Endothelial cell of umbilical vein (primary cell): ENCODE results near the gene MYO6. TPM values are rescaled to one million over a fixed set of nuclear protein-coding genes. Genes with fewer than 3 reads are reported as not detected.
"Not testable (repeated sequence)": the region's sequence is repeated elsewhere in the genome, so short reads cannot be mapped to it uniquely, and the experiment has no call there.

Experiments used
- BruUV-seq: library from RNA; stranded (reverse); fragments of 400-500 nt; replicated peaks from 2 replicates; lab custom pipeline; 2021; lab: Mats Ljungman, UMichigan
- CTCF ChIA-PET: fragments of 300-600, 350-600 bp; sonication (Branson Sonifier 250); formaldehyde crosslinking; loops from one replicate; lab custom pipeline; 2021; ENCODE audit warnings: antibody characterized with exemption, inconsistent platforms; lab: Charles Lee
- POLR2A ChIA-PET: fragments of 300-600, 350-600 bp; sonication (Branson Sonifier 250); formaldehyde crosslinking; loops from one replicate; lab custom pipeline; 2021; ENCODE audit warnings: antibody characterized with exemption, inconsistent platforms; lab: Charles Lee
- DNase-seq: peaks from one replicate; pipeline ENCODE4 v3.0.0-alpha.2; 2011; ENCODE audit warnings: low read depth, low spot score
- FAIRE-seq: peaks from 2 replicates; lab custom pipeline; 2011; peaks lifted over from hg19 to GRCh38; lab: Jason Lieb, UNC
- H2AFZ ChIP-seq: 2 replicates; pipeline ENCODE4 v1.6.0; 2012; ENCODE audit warnings: low read depth, low read length, control low read depth, inconsistent platforms
- H3K27ac ChIP-seq: 2 replicates; pipeline ENCODE4 v1.5.1; 2011; ENCODE audit warnings: low read depth, mild to moderate bottlenecking, control low read depth, low read length, moderate library complexity; ENCODE audit not compliant: insufficient read depth
- H3K27me3 ChIP-seq, 2 experiments: 2 replicates each; pipeline versions ENCODE4 v1.6.0 to v1.6.1; 2011; ENCODE audit warnings: low read length in 2 of 2, mixed read lengths in 1 of 2; ENCODE audit not compliant: control insufficient read depth in 2 of 2, insufficient read depth in 2 of 2
- H3K36me3 ChIP-seq, 2 experiments: 2 replicates in 1 of 2; 3 replicates in 1 of 2; pipeline ENCODE4 v1.5.1; 2011; ENCODE audit warnings: low read length in 2 of 2, mild to moderate bottlenecking in 1 of 2, moderate library complexity in 1 of 2; ENCODE audit not compliant: control insufficient read depth in 2 of 2, insufficient read depth in 2 of 2; ENCODE audit errors: extremely low read depth in 1 of 2
- H3K4me1 ChIP-seq: 3 replicates; pipeline ENCODE4 v1.5.1; 2011; ENCODE audit warnings: mild to moderate bottlenecking, low read length; ENCODE audit not compliant: control insufficient read depth, insufficient read depth; ENCODE audit errors: extremely low read depth
- H3K4me2 ChIP-seq: 2 replicates; pipeline ENCODE4 v1.6.1; 2011; ENCODE audit warnings: low read length, control low read depth, mixed read lengths; ENCODE audit not compliant: insufficient read depth
- H3K4me3 ChIP-seq, 3 experiments: fragments of 200-600 bp in 1 of 3; sonication (generic), shearing (Covaris generic) in 1 of 3; replicated peaks in 1 of 3; 2 replicates each; pipeline ENCODE4 v1.5.1; 2011 to 2016; ENCODE audit warnings: control low read depth in 3 of 3, low read length in 3 of 3, mild to moderate bottlenecking in 2 of 3, inconsistent platforms in 1 of 3, low read depth in 1 of 3, moderate library complexity in 1 of 3; ENCODE audit not compliant: insufficient read depth in 1 of 3
- H3K79me2 ChIP-seq: 2 replicates; pipeline ENCODE4 v1.6.0; 2012; ENCODE audit warnings: low read length, inconsistent platforms; ENCODE audit not compliant: control insufficient read depth, insufficient read depth
- H3K9ac ChIP-seq: replicated peaks from 2 replicates; pipeline ENCODE3; 2011; ENCODE audit warnings: low read length, control low read depth; ENCODE audit not compliant: insufficient read depth; ENCODE audit errors: extremely low read depth
- H3K9me1 ChIP-seq: replicated peaks from 3 replicates; pipeline ENCODE4 v1.6.0; 2011; ENCODE audit warnings: mild to moderate bottlenecking, low read length; ENCODE audit not compliant: control insufficient read depth, insufficient read depth; ENCODE audit errors: extremely low read depth
- H3K9me3 ChIP-seq: replicated peaks from 2 replicates; pipeline ENCODE4 v1.5.1; 2012; ENCODE audit warnings: low read length, inconsistent platforms; ENCODE audit not compliant: control insufficient read depth, insufficient read depth
- H4K20me1 ChIP-seq: replicated peaks from 2 replicates; pipeline ENCODE3; 2011; ENCODE audit warnings: mild to moderate bottlenecking, low read length; ENCODE audit not compliant: control insufficient read depth, insufficient read depth; ENCODE audit errors: extremely low read depth
- CTCF ChIP-seq, 2 donors: IDR thresholded peaks; 1 replicate in 1 of 2; 2 replicates in 1 of 2; pipeline ENCODE4 v1.5.1; 2011; ENCODE audit warnings: low read length in 2 of 2, mild to moderate bottlenecking in 2 of 2, moderate library complexity in 2 of 2, control low read depth in 1 of 2, inconsistent platforms in 1 of 2, low read depth in 1 of 2; ENCODE audit not compliant: insufficient read depth in 1 of 2; ENCODE audit errors: extremely low read depth in 1 of 2
- EZH2 ChIP-seq: IDR thresholded peaks from 2 replicates; pipeline ENCODE4 v1.6.1; 2012; ENCODE audit warnings: borderline replicate concordance, low read depth, mild to moderate bottlenecking, moderate library complexity, low read length, inconsistent platforms; ENCODE audit not compliant: severe bottlenecking
- FOS ChIP-seq: IDR thresholded peaks from 2 replicates; pipeline ENCODE4 v1.6.1; 2011; ENCODE audit warnings: mild to moderate bottlenecking, low read length, moderate library complexity, borderline replicate concordance; ENCODE audit not compliant: insufficient read depth
- GATA2 ChIP-seq: IDR thresholded peaks from 2 replicates; pipeline ENCODE4 v1.7.0; 2011; ENCODE audit warnings: low read depth, mild to moderate bottlenecking, moderate library complexity, mixed read lengths, low read length; ENCODE audit not compliant: insufficient read length, insufficient read depth
- JUN ChIP-seq: IDR thresholded peaks from 2 replicates; pipeline ENCODE4 v1.6.1; 2011; ENCODE audit warnings: borderline replicate concordance, low read depth; ENCODE audit not compliant: insufficient read length, insufficient read depth
- MAX ChIP-seq: IDR thresholded peaks from 2 replicates; pipeline ENCODE4 v1.6.1; 2011; ENCODE audit not compliant: insufficient read depth, insufficient read length
- MYC ChIP-seq: IDR thresholded peaks from one replicate; pipeline ENCODE4 v1.6.1; 2011; ENCODE audit warnings: mild to moderate bottlenecking, low read depth, low read length
- POLR2A ChIP-seq: IDR thresholded peaks from 2 replicates; pipeline ENCODE4 v1.6.1; 2012; ENCODE audit warnings: low read depth, mild to moderate bottlenecking, control low read depth, low read length
- POLR2AphosphoS5 ChIP-seq: IDR thresholded peaks from 2 replicates; pipeline ENCODE4 v1.6.1; 2012; ENCODE audit warnings: low read depth, mild to moderate bottlenecking, control low read depth, low read length, moderate library complexity; ENCODE audit not compliant: insufficient read depth
- dilution Hi-C: fragments of 300-500 bp; cut with MboI; formaldehyde crosslinking; loops from one replicate; pipeline ENCODE4 v1.15.0; 2019; ENCODE audit warnings: low sequenced_read_pairs; ENCODE audit not compliant: extremely low pct_ligation_motif_present
- intact Hi-C: fragments of 100-400 bp; cut with micrococcal nuclease; formaldehyde crosslinking; loops from one replicate; pipeline ENCODE4 v1.10.0; 2022
- polyA plus RNA-seq, 4 experiments: library from polyadenylated mRNA; depleted of rRNA in 3 of 4; stranded (reverse) in 3 of 4; unstranded in 1 of 4; fragments of >200 nt; gene quantifications; 2 replicates each; pipeline versions ENCODE4 v1.2.1 to v1.2.3, GENCODE V29; 2011 to 2012; ENCODE audit warnings: missing spikeins in 1 of 4
- total RNA-seq: library from RNA; stranded (reverse); gene quantifications from 2 replicates; pipeline ENCODE4 v1.2.3, GENCODE V29; 2021

The MYO6 gene
- total and polyA plus RNA-seq, 2 donors (not counting 3 experiments of a cell fraction or from before 2014, with no cell fraction given): 15.5 to 68.0 TPM

GRCh38 chr6:75896526-75896925, 147.5 kb downstream of the MYO6 start:
- no peak for FAIRE-seq

GRCh38 chr6:75900216-75900615, 151.2 kb downstream of the MYO6 start:
- dilution Hi-C loops, H3K79me2 ChIP-seq, H3K27me3 ChIP-seq, H3K4me3 ChIP-seq, H3K9ac ChIP-seq, H3K36me3 ChIP-seq, BruUV-seq, H3K4me1 ChIP-seq, H3K9me3 ChIP-seq, H2AFZ ChIP-seq, FAIRE-seq, H4K20me1 ChIP-seq, H3K9me1 ChIP-seq, DNase-seq, POLR2A ChIA-PET, CTCF ChIA-PET, H3K27ac ChIP-seq, intact Hi-C loops, H3K4me2 ChIP-seq: not testable (repeated sequence)

More at GRCh38 chr6:75896526-75896925, 147.5 kb downstream of the MYO6 start:
- no peak overlapping the region for H3K9ac ChIP-seq
- no peaks in the 10 kb centered on the region for H3K4me1 ChIP-seq
- no peaks in the 10 kb centered on the region for H3K27me3 ChIP-seq
- no peak overlapping the region for H2AFZ ChIP-seq
- H3K4me3 ChIP-seq: no peak overlapping the region
- no peak for DNase-seq
- ChIA-PET POLR2A (no interaction called here), CTCF (interaction anchor here (0.6 kb wide), 1 partner anchor 158 kb away, joined by 5 read pairs; no protein-coding TSS in a partner anchor)
- H4K20me1 ChIP-seq: no peaks in the 10 kb centered on the region
- no peaks in the 10 kb centered on the region for H3K9me1 ChIP-seq
- no peak overlapping the region for H3K27ac ChIP-seq
- dilution Hi-C loops (no loop called here), intact Hi-C loops (no loop called here)
- H3K36me3 ChIP-seq: peaks cover 0 to 5% of the 10 kb centered on the region in 2 experiments
- H3K79me2 ChIP-seq: no peaks in the 10 kb centered on the region
- TF ChIP-seq MYC: no peak
- TF ChIP-seq FOS: no peak
- no peak for TF ChIP-seq GATA2
- no peak for TF ChIP-seq MAX
- TF ChIP-seq CTCF (IDR thresholded peaks at IDR 0.05; ENCODE audit: extremely low read depth in 1 of 2, insufficient read depth in 1 of 2, low read depth in 1 of 2, low read length in 2 of 2): no peak
- no peak for TF ChIP-seq POLR2AphosphoS5
- TF ChIP-seq POLR2A: no peak
- no peak for TF ChIP-seq EZH2
- TF ChIP-seq JUN: no peak
- no peaks in the 10 kb centered on the region for H3K9me3 ChIP-seq
- H3K4me2 ChIP-seq: no peak overlapping the region
- BruUV-seq: no TSS peak

GRCh38 chr6:75905129-75905528, 156.1 kb downstream of the MYO6 start:
- H3K27ac ChIP-seq, H3K9me3 ChIP-seq, H4K20me1 ChIP-seq, H3K4me2 ChIP-seq, H2AFZ ChIP-seq, H3K4me1 ChIP-seq, H3K27me3 ChIP-seq, H3K9me1 ChIP-seq, H3K9ac ChIP-seq, H3K79me2 ChIP-seq, BruUV-seq, DNase-seq, POLR2A ChIA-PET, dilution Hi-C loops, intact Hi-C loops, H3K36me3 ChIP-seq, FAIRE-seq, H3K4me3 ChIP-seq: not testable (repeated sequence)
- CTCF ChIA-PET: interaction anchor here (2.6 kb wide), 1 partner anchor 12 kb away, joined by 15 read pairs; no protein-coding TSS in a partner anchor
